NOMO-1 treated with DMSO at 0.1 percent for 48 hours (cell line): Measurements from ENCODE around the gene NEK1.
"Not testable (repeated sequence)": the region's sequence is repeated elsewhere in the genome, so short reads cannot be mapped to it uniquely, and the experiment has no call there.

ENCODE experiments used
- DNase-seq: peaks from one replicate; lab custom pipeline; 2025; ENCODE audit not compliant: unreplicated experiment; lab: John Stamatoyannopoulos, UW

NEK1 gene

GRCh38 chr4:169428376-169428775 is 184.0 kb downstream of the NEK1 start:
- DNase-seq: no peak

GRCh38 chr4:169427727-169428126 is 184.7 kb downstream of the NEK1 start:
- DNase-seq: not testable (repeated sequence)

- no peak for DNase-seq
Measured at GRCh38 chr4:169420291-169420690, 192.1 kb downstream of the NEK1 start.

GRCh38 chr4:169418846-169419245 is 193.5 kb downstream of the NEK1 start:
- DNase-seq: no peak

- DNase-seq: no peak
Measured at GRCh38 chr4:169417629-169418282, 194.6 kb downstream of the NEK1 start.

GRCh38 chr4:169416997-169417396 is 195.4 kb downstream of the NEK1 start:
- DNase-seq: no peak

- DNase-seq: no peak
Measured at GRCh38 chr4:169416461-169416860, 195.9 kb downstream of the NEK1 start.

- no peak for DNase-seq
Measured at GRCh38 chr4:169414913-169415312, 197.5 kb downstream of the NEK1 start.

- DNase-seq: no peak
Measured at GRCh38 chr4:169412046-169412445, 200.3 kb downstream of the NEK1 start.

GRCh38 chr4:169410839-169411770 is 201.3 kb downstream of the NEK1 start:
- DNase-seq: peak; percentile 90

- DNase-seq: no peak
Measured at GRCh38 chr4:169407217-169407845, 205.1 kb downstream of the NEK1 start.

GRCh38 chr4:169404960-169405359 is 207.4 kb downstream of the NEK1 start:
- DNase-seq: no peak

GRCh38 chr4:169400832-169401231 is 211.6 kb downstream of the NEK1 start:
- no peak for DNase-seq

- DNase-seq: peak; percentile 31
Measured at GRCh38 chr4:169399976-169400767, 212.2 kb downstream of the NEK1 start.

GRCh38 chr4:169398316-169398715 is 214.1 kb downstream of the NEK1 start:
- DNase-seq: peak; percentile 78

- no peak for DNase-seq
Measured at GRCh38 chr4:169397762-169398161, 214.6 kb downstream of the NEK1 start.

GRCh38 chr4:169385376-169385775 is 227.0 kb downstream of the NEK1 start:
- DNase-seq: no peak

GRCh38 chr4:169384779-169385178 is 227.6 kb downstream of the NEK1 start:
- DNase-seq: no peak

GRCh38 chr4:169383724-169384123 is 228.7 kb downstream of the NEK1 start:
- DNase-seq: no peak

GRCh38 chr4:169379688-169380087 is 232.7 kb downstream of the NEK1 start:
- DNase-seq: no peak

GRCh38 chr4:169377367-169377766 is 235.0 kb downstream of the NEK1 start:
- no peak for DNase-seq
